ENCODE results near the gene LYSMD1.
A peak's percentile ranks its signal among the peaks of the same experiment; 100 is the strongest.
"Not testable (repeated sequence)": the region's sequence is repeated elsewhere in the genome, so short reads cannot be mapped to it uniquely, and the experiment has no call there.

LYSMD1 gene

GRCh38 chr1:151165738-151166504, at the start of gene LYSMD1, which contains the start of gene SCNM1:
Gene LYSMD1, minus strand, starts transcription at chr1:151165902. Its CDS starts 644 bp downstream, at chr1:151165258.
Gene SCNM1, plus strand, starts transcription at chr1:151166144. Its CDS starts 9 bp downstream, at chr1:151166153.
- DNase-seq, result peak; percentile 100
- in situ Hi-C loops (cut with HindIII; ENCODE audit: low pct_ligation_motif_present, low pct_unique_long_range_greater_than_20kb, low sequenced_read_pairs), result no loop called here

GRCh38 chr1:151213560-151213959, 47.9 kb upstream of the LYSMD1 start:
- in situ Hi-C loops (cut with HindIII; ENCODE audit: low pct_ligation_motif_present, low pct_unique_long_range_greater_than_20kb, low sequenced_read_pairs), result no loop called here
- DNase-seq, result no peak

GRCh38 chr1:151211972-151212705, 46.4 kb upstream of the LYSMD1 start:
- DNase-seq, result no peak
- in situ Hi-C loops (cut with HindIII; ENCODE audit: low pct_ligation_motif_present, low pct_unique_long_range_greater_than_20kb, low sequenced_read_pairs), result no loop called here

GRCh38 chr1:151210830-151211229, 45.1 kb upstream of the LYSMD1 start:
- no peak for DNase-seq
- in situ Hi-C loops (cut with HindIII; ENCODE audit: low pct_ligation_motif_present, low pct_unique_long_range_greater_than_20kb, low sequenced_read_pairs), result no loop called here

GRCh38 chr1:151205381-151205965, 39.8 kb upstream of the LYSMD1 start:
- DNase-seq; in situ Hi-C loops (cut with HindIII; ENCODE audit: low pct_ligation_motif_present, low pct_unique_long_range_greater_than_20kb, low sequenced_read_pairs): not testable (repeated sequence)

GRCh38 chr1:151199873-151200581, 34.3 kb upstream of the LYSMD1 start:
- DNase-seq, result peak; percentile 95
- in situ Hi-C loops (cut with HindIII; ENCODE audit: low pct_ligation_motif_present, low pct_unique_long_range_greater_than_20kb, low sequenced_read_pairs), result no loop called here

GRCh38 chr1:151198254-151199127, 32.8 kb upstream of the LYSMD1 start, which contains the start of gene PIP5K1A:
Gene PIP5K1A, plus strand, starts transcription at chr1:151198552. Its CDS starts 445 bp downstream, at chr1:151198997.
- in situ Hi-C loops (cut with HindIII; ENCODE audit: low pct_ligation_motif_present, low pct_unique_long_range_greater_than_20kb, low sequenced_read_pairs), result no loop called here

GRCh38 chr1:151197863-151198253, 32.2 kb upstream of the LYSMD1 start:
- no peak for DNase-seq
- in situ Hi-C loops (cut with HindIII; ENCODE audit: low pct_ligation_motif_present, low pct_unique_long_range_greater_than_20kb, low sequenced_read_pairs), result no loop called here

More at GRCh38 chr1:151198254-151199127, 32.8 kb upstream of the LYSMD1 start, which contains the start of gene PIP5K1A:
- peak; percentile 99 for DNase-seq

- in situ Hi-C loops (cut with HindIII; ENCODE audit: low pct_ligation_motif_present, low pct_unique_long_range_greater_than_20kb, low sequenced_read_pairs), result no loop called here
- peak; percentile 96 for DNase-seq
Observed at GRCh38 chr1:151196292-151196800, 30.6 kb upstream of the LYSMD1 start.

- peak; percentile 98 for DNase-seq
- in situ Hi-C loops (cut with HindIII; ENCODE audit: low pct_ligation_motif_present, low pct_unique_long_range_greater_than_20kb, low sequenced_read_pairs), result not testable (repeated sequence)
Observed at GRCh38 chr1:151194894-151195594, 29.3 kb upstream of the LYSMD1 start.

- in situ Hi-C loops (cut with HindIII; ENCODE audit: low pct_ligation_motif_present, low pct_unique_long_range_greater_than_20kb, low sequenced_read_pairs), result no loop called here
Observed at GRCh38 chr1:151193856-151194255, 28.2 kb upstream of the LYSMD1 start.

GRCh38 chr1:151193304-151193703, 27.6 kb upstream of the LYSMD1 start:
- in situ Hi-C loops (cut with HindIII; ENCODE audit: low pct_ligation_motif_present, low pct_unique_long_range_greater_than_20kb, low sequenced_read_pairs), result no loop called here
- DNase-seq, result no peak

More at GRCh38 chr1:151193856-151194255, 28.2 kb upstream of the LYSMD1 start:
- DNase-seq, result peak; percentile 12

- no peak for DNase-seq
- in situ Hi-C loops (cut with HindIII; ENCODE audit: low pct_ligation_motif_present, low pct_unique_long_range_greater_than_20kb, low sequenced_read_pairs), result no loop called here
Observed at GRCh38 chr1:151192047-151192446, 26.3 kb upstream of the LYSMD1 start.

GRCh38 chr1:151189637-151190445, 24.1 kb upstream of the LYSMD1 start, which contains the start of gene VPS72:
Gene VPS72, minus strand, starts transcription at chr1:151190197. Its CDS starts 76 bp downstream, at chr1:151190121.
- in situ Hi-C loops (cut with HindIII; ENCODE audit: low pct_ligation_motif_present, low pct_unique_long_range_greater_than_20kb, low sequenced_read_pairs), result no loop called here
- peak; percentile 95 for DNase-seq

- DNase-seq; in situ Hi-C loops (cut with HindIII; ENCODE audit: low pct_ligation_motif_present, low pct_unique_long_range_greater_than_20kb, low sequenced_read_pairs): not testable (repeated sequence)
Observed at GRCh38 chr1:151188667-151189066, 23.0 kb upstream of the LYSMD1 start.

- in situ Hi-C loops (cut with HindIII; ENCODE audit: low pct_ligation_motif_present, low pct_unique_long_range_greater_than_20kb, low sequenced_read_pairs), result no loop called here
- no peak for DNase-seq
Observed at GRCh38 chr1:151187205-151187604, 21.5 kb upstream of the LYSMD1 start.

Measured in ACHN (cell line).